Neuronal stem cell (in vitro differentiated cells): Measurements from ENCODE around the gene KIF3B.
"Not testable (repeated sequence)": the region's sequence is repeated elsewhere in the genome, so short reads cannot be mapped to it uniquely, and the experiment has no call there.

Experiments
- DNase-seq: peaks from one replicate; pipeline ENCODE4 v3.0.0-alpha.2; 2013; ENCODE audit warnings: low spot score
- H2AFZ ChIP-seq: one replicate; pipeline ENCODE4 v1.6.1; 2013; ENCODE audit warnings: mild to moderate bottlenecking, low read length, inconsistent platforms
- H2AK5ac ChIP-seq: 2 replicates; pipeline ENCODE4 v1.6.1; 2013; ENCODE audit warnings: low read depth, mild to moderate bottlenecking, inconsistent platforms, low read length, moderate library complexity, mixed read lengths
- H2BK120ac ChIP-seq: 2 replicates; pipeline ENCODE4 v1.6.1; 2013; ENCODE audit warnings: low read depth, mild to moderate bottlenecking, inconsistent platforms, low read length, moderate library complexity, mixed read lengths
- H2BK12ac ChIP-seq: one replicate; pipeline ENCODE4 v1.6.1; 2013; ENCODE audit warnings: low read length, inconsistent platforms
- H2BK15ac ChIP-seq: 2 replicates; pipeline ENCODE4 v1.6.1; 2013; ENCODE audit warnings: mild to moderate bottlenecking, low read length, inconsistent platforms, mixed read lengths
- H2BK5ac ChIP-seq: one replicate; pipeline ENCODE4 v1.6.1; 2013; ENCODE audit warnings: inconsistent platforms, mild to moderate bottlenecking, low read length, moderate library complexity
- H3K14ac ChIP-seq: one replicate; pipeline ENCODE4 v1.6.1; 2013; ENCODE audit warnings: low read length, inconsistent platforms
- H3K18ac ChIP-seq: 2 replicates; pipeline ENCODE4 v1.6.1; 2013; ENCODE audit warnings: low read length, inconsistent platforms
- H3K23ac ChIP-seq: 2 replicates; pipeline ENCODE4 v1.6.1; 2013; ENCODE audit warnings: low read depth, mild to moderate bottlenecking, mixed read lengths, low read length, inconsistent platforms; ENCODE audit not compliant: poor library complexity
- H3K27ac ChIP-seq: replicated peaks from 3 replicates; pipeline ENCODE4 v1.5.1; 2013; ENCODE audit warnings: low read length, inconsistent platforms
- H3K27me3 ChIP-seq, 3 experiments: 2 replicates each; pipeline ENCODE4 v1.6.1; 2013; ENCODE audit warnings: low read length in 3 of 3, mild to moderate bottlenecking in 2 of 3, inconsistent platforms in 1 of 3, low read depth in 1 of 3, mixed read lengths in 1 of 3, moderate library complexity in 1 of 3; ENCODE audit not compliant: control insufficient read depth in 3 of 3, insufficient read depth in 3 of 3
- H3K36me3 ChIP-seq, 2 donors: replicated peaks in 1 of 2; 2 replicates each; pipeline ENCODE4 v1.6.1; 2013; ENCODE audit warnings: low read length in 2 of 2; ENCODE audit not compliant: control insufficient read depth in 2 of 2, insufficient read depth in 2 of 2
- H3K4ac ChIP-seq: 2 replicates; pipeline ENCODE4 v1.6.1; 2013; ENCODE audit warnings: inconsistent platforms, mild to moderate bottlenecking, low read length, moderate library complexity
- H3K4me1 ChIP-seq, 2 donors: 1 replicate in 1 of 2; 2 replicates in 1 of 2; pipeline ENCODE4 v1.6.1; 2013; ENCODE audit warnings: low read length in 2 of 2, low read depth in 1 of 2; ENCODE audit not compliant: control insufficient read depth in 2 of 2, insufficient read depth in 1 of 2
- H3K4me2 ChIP-seq: one replicate; pipeline ENCODE4 v1.6.1; 2013; ENCODE audit warnings: mild to moderate bottlenecking, low read length, inconsistent platforms; ENCODE audit not compliant: insufficient read depth, poor library complexity, severe bottlenecking
- H3K4me3 ChIP-seq, 2 donors: 2 replicates each; pipeline ENCODE4 v1.5.1; 2013; ENCODE audit warnings: low read length in 2 of 2, mild to moderate bottlenecking in 2 of 2, inconsistent platforms in 1 of 2, moderate library complexity in 1 of 2
- H3K79me1 ChIP-seq: one replicate; pipeline ENCODE4 v1.6.1; 2013; ENCODE audit warnings: low read depth, mild to moderate bottlenecking, inconsistent platforms, low read length, moderate library complexity
- H3K9ac ChIP-seq: one replicate; pipeline ENCODE4 v1.6.1; 2013; ENCODE audit warnings: mild to moderate bottlenecking, low read depth, low read length, inconsistent platforms; ENCODE audit not compliant: poor library complexity
- H3K9me3 ChIP-seq, 2 donors: replicated peaks in 1 of 2; 2 replicates each; pipeline versions ENCODE3 to v1.6.1; 2013; ENCODE audit warnings: low read length in 2 of 2, mild to moderate bottlenecking in 2 of 2, inconsistent platforms in 1 of 2, low read depth in 1 of 2, mixed read lengths in 1 of 2, moderate library complexity in 1 of 2; ENCODE audit not compliant: control insufficient read depth in 2 of 2, insufficient read depth in 1 of 2
- H4K8ac ChIP-seq: one replicate; pipeline ENCODE4 v1.6.1; 2013; ENCODE audit warnings: low read depth, mild to moderate bottlenecking, inconsistent platforms, low read length, moderate library complexity
- H4K91ac ChIP-seq: one replicate; pipeline ENCODE4 v1.6.1; 2013; ENCODE audit warnings: low read length, low read depth, mild to moderate bottlenecking, inconsistent platforms; ENCODE audit not compliant: poor library complexity
- WGBS, 2 donors: extraction: QIAGEN DNeasy Blood & Tissue Kit; methylation state at CpG; one replicate each; pipeline ENCODE4 v1.1.7; 2013; ENCODE audit warnings: missing lambda C conversion rate in 2 of 2, mixed read lengths in 1 of 2; ENCODE audit not compliant: insufficient read length in 2 of 2, insufficient replicate concordance in 1 of 2; ENCODE audit errors: extremely low coverage in 2 of 2; 5-methylcytosine and 5-hydroxymethylcytosine counted together

The KIF3B gene

DNA sequence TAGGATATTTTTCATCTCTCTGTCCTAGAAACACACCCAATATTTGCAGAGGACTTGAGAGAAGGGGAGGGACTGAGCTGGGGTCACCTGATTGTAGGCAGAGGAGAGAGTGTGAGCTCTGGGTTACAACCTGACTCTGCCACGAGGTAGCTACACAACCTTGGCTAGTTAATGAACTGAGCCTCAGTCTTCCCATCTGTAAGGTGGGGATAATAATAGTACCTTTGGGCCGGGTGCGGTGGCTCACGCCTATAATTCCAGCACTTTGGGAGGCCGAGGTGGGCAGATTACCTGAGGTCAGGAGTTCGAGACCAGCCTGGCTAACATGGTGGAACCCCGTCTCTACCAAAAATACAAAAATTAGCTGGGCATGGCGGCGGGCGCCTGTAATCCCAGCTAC is 16.5 kb upstream of the KIF3B start:
- DNase-seq, H4K91ac ChIP-seq, H2BK120ac ChIP-seq, H3K27ac ChIP-seq, H3K4me2 ChIP-seq, H3K23ac ChIP-seq, H2AFZ ChIP-seq, H2BK12ac ChIP-seq, H3K14ac ChIP-seq, H3K9ac ChIP-seq, H2AK5ac ChIP-seq, H3K79me1 ChIP-seq, H3K27me3 ChIP-seq, H3K4me1 ChIP-seq, H3K9me3 ChIP-seq, H3K18ac ChIP-seq, H2BK5ac ChIP-seq, H2BK15ac ChIP-seq, H3K4me3 ChIP-seq, H3K4ac ChIP-seq, H4K8ac ChIP-seq, H3K36me3 ChIP-seq: not testable (repeated sequence)
- no CpG with 5 or more reads among the region's 10 CpGs for WGBS, 2 donors

DNA sequence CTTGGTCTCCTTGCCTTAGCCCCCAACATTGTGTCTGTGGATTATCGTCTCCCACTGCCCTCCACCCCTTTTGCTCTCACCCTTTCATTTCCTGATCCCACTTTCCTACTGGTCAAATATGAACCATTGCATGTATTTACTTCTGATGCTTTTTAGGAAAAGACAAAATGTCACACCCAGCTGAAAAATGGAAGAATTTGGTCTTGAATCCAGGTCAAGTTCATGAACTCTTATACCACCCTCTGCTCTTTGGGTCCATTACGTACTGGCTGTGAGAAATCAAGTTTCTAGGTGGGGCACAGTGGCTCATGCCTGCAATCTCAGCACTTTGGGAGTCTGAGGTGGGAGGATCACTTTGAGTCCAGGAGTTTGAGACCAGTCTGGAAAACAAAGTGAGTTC is 15.8 kb upstream of the KIF3B start:
- Histone ChIP-seq H3K14ac (no peak overlapping the region), H3K79me1 (no peaks in the 10 kb centered on the region), H4K91ac (no peak overlapping the region), H2BK120ac (no peak overlapping the region), H3K27ac (no peak overlapping the region), H2AK5ac (no peak overlapping the region), H2BK12ac (no peak overlapping the region), H3K9ac (no peak overlapping the region), H3K18ac (no peak overlapping the region), H3K4ac (no peak overlapping the region), H2BK15ac (no peak overlapping the region), H2BK5ac (no peak overlapping the region), H3K27me3 (no peaks in the 10 kb centered on the region), H3K4me1 (no peaks in the 10 kb centered on the region), H3K9me3 (no peaks in the 10 kb centered on the region), H2AFZ (no peak overlapping the region), H3K23ac (no peak overlapping the region), H4K8ac (no peak overlapping the region), H3K4me3 (no peak overlapping the region), H3K36me3 (no peaks in the 10 kb centered on the region), H3K4me2 (no peak overlapping the region)
- no peak for DNase-seq
- no CpG with 5 or more reads among the region's 2 CpGs for WGBS, 2 donors

- Histone ChIP-seq H3K4me1 (no peaks in the 10 kb centered on the region), H2BK12ac (no peak overlapping the region), H3K9ac (no peak overlapping the region), H2AK5ac (no peak overlapping the region), H3K27ac (no peak overlapping the region), H3K23ac (no peak overlapping the region), H3K27me3 (no peaks in the 10 kb centered on the region), H2BK120ac (no peak overlapping the region), H3K9me3 (no peaks in the 10 kb centered on the region), H3K14ac (no peak overlapping the region), H4K8ac (no peak overlapping the region), H3K79me1 (no peaks in the 10 kb centered on the region), H3K36me3 (no peaks in the 10 kb centered on the region), H2AFZ (no peak overlapping the region), H3K4me2 (no peak overlapping the region), H3K4ac (no peak overlapping the region), H2BK15ac (no peak overlapping the region), H4K91ac (no peak overlapping the region), H2BK5ac (no peak overlapping the region), H3K18ac (no peak overlapping the region), H3K4me3 (no peak overlapping the region)
- WGBS, 2 donors, result no CpG with 5 or more reads among the region's 7 CpGs
- DNase-seq, result no peak
Observed at GRCh38 chr20:32263398-32263954, 14.0 kb upstream of the KIF3B start.

DNA sequence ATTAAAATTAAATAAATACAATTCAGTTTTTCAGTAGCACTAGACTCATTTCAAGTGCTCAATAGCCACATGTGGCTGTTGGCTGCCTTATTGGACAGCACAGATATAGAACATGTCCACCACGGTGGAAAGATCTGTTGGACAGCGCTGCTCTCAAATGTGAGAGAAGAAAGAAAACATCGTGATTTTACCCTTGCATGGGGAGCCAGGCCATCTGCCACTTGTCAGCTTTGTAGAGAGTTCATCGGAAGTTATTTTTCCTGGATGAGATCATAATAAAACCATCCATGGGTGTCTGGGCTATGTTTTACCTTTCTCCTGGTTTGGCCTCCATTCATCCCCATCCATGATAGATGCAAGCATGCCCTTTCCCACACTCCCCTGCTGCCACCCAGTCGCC is 5.8 kb upstream of the KIF3B start:
- Histone ChIP-seq H3K36me3 (no peaks in the 10 kb centered on the region), H4K8ac (no peak overlapping the region), H3K23ac (no peak overlapping the region), H2BK120ac (no peak overlapping the region), H3K4me1 (no peaks in the 10 kb centered on the region), H3K4me2 (no peak overlapping the region), H3K79me1 (no peaks in the 10 kb centered on the region), H3K18ac (no peak overlapping the region), H2AK5ac (no peak overlapping the region), H2BK12ac (no peak overlapping the region), H3K4me3 (no peak overlapping the region), H2BK15ac (no peak overlapping the region), H3K14ac (no peak overlapping the region), H3K27ac (no peak overlapping the region), H2BK5ac (no peak overlapping the region), H3K4ac (no peak overlapping the region), H2AFZ (no peak overlapping the region), H3K27me3 (peaks cover 0 to 19% (median 0%) of the 10 kb centered on the region in 3 experiments), H3K9ac (no peak overlapping the region), H3K9me3 (peaks cover 0 to 4% of the 10 kb centered on the region in 2 donors), H4K91ac (no peak overlapping the region)
- no peak for DNase-seq
- WGBS, 2 donors, result no CpG with 5 or more reads among the region's 5 CpGs
